ENCODE data around the gene SHTN1. TPM values are rescaled to one million over a fixed set of nuclear protein-coding genes. Genes with fewer than 3 reads are reported as not detected.

Gene SHTN1
- total and polyA plus RNA-seq, 7 donors: 4.1 to 12.5 (median 6.1) TPM

- no peak for DNase-seq
- H3K36me3 ChIP-seq: no peaks in the 10 kb centered on the region
- no peak overlapping the region for H3K4me3 ChIP-seq
- H3K27me3 ChIP-seq: no peaks in the 10 kb centered on the region
- peaks cover 0 to 18% (median 12%) of the 10 kb centered on the region in 4 donors for H3K4me1 ChIP-seq
- TF ChIP-seq EP300 (IDR thresholded peaks at IDR 0.05): no peak
- no peak for TF ChIP-seq CTCF (IDR thresholded peaks at IDR 0.05)
- TF ChIP-seq POLR2AphosphoS5 (IDR thresholded peaks at IDR 0.05): no peak
- no peak for TF ChIP-seq POLR2A (IDR thresholded peaks at IDR 0.05)
- WGBS, 2 donors: 92 to 97% methylated on average over 3 of the region's 3 CpGs
- no peak overlapping the region for H3K27ac ChIP-seq
- intact Hi-C loops (cut with DNase I): no loop called here
- no peaks in the 10 kb centered on the region for H3K9me3 ChIP-seq
These were observed 2.1 kb upstream of the SHTN1 start for GRCh38 chr10:117007080-117007479.

- no peak for DNase-seq
- intact Hi-C loops (cut with DNase I): no loop called here
- WGBS, 2 donors: 6 to 20% methylated on average over 21 of the region's 21 CpGs
- no peaks in the 10 kb centered on the region for H3K36me3 ChIP-seq
- TF ChIP-seq EP300 (IDR thresholded peaks at IDR 0.05) (no peak), POLR2AphosphoS5 (IDR thresholded peaks at IDR 0.05) (no peak)
- H3K9me3 ChIP-seq: no peaks in the 10 kb centered on the region
- H3K27me3 ChIP-seq: no peaks in the 10 kb centered on the region
- peaks cover 0 to 18% (median 12%) of the 10 kb centered on the region in 4 donors for H3K4me1 ChIP-seq
- peak overlapping the region in 1 of 4 donors; percentile 66 for H3K27ac ChIP-seq
- peak overlapping the region; percentile 57 to 80 (median 66) for H3K4me3 ChIP-seq
These were observed 604 bp upstream of the SHTN1 start for GRCh38 chr10:117005527-117006055.

- no peaks in the 10 kb centered on the region for H3K36me3 ChIP-seq
- no peak for TF ChIP-seq POLR2A (IDR thresholded peaks at IDR 0.05)
- TF ChIP-seq EP300 (IDR thresholded peaks at IDR 0.05): no peak
- TF ChIP-seq POLR2AphosphoS5 (IDR thresholded peaks at IDR 0.05): no peak
- TF ChIP-seq CTCF (IDR thresholded peaks at IDR 0.05): no peak
- peak overlapping the region; percentile 57 to 80 (median 66) for H3K4me3 ChIP-seq
- H3K27ac ChIP-seq: peak overlapping the region; percentile 61 to 66 (median 64)
- no peaks in the 10 kb centered on the region for H3K27me3 ChIP-seq
- H3K4me1 ChIP-seq: peaks cover 0 to 18% (median 12%) of the 10 kb centered on the region in 4 donors
- H3K9me3 ChIP-seq: no peaks in the 10 kb centered on the region
- intact Hi-C loops (cut with DNase I): no loop called here
- DNase-seq: peak; percentile 68
- WGBS, 2 donors: 1 to 5% methylated on average over 47 of the region's 47 CpGs
These were observed 561 bp downstream of the SHTN1 start for GRCh38 chr10:117004227-117005025.

GRCh38 chr10:117003336-117003735 lies 1.7 kb downstream of the SHTN1 start:
- Histone ChIP-seq H3K4me3 (no peak overlapping the region), H3K4me1 (peaks cover 0 to 18% (median 12%) of the 10 kb centered on the region in 4 donors), H3K27ac (no peak overlapping the region), H3K27me3 (no peaks in the 10 kb centered on the region), H3K9me3 (no peaks in the 10 kb centered on the region), H3K36me3 (no peaks in the 10 kb centered on the region)
- TF ChIP-seq CTCF (IDR thresholded peaks at IDR 0.05) (no peak), EP300 (IDR thresholded peaks at IDR 0.05) (no peak), POLR2AphosphoS5 (IDR thresholded peaks at IDR 0.05) (no peak), POLR2A (IDR thresholded peaks at IDR 0.05) (no peak)
- 93% methylated on average over 6 of the region's 6 CpGs for WGBS, 2 donors
- intact Hi-C loops (cut with DNase I): no loop called here
- DNase-seq: no peak

GRCh38 chr10:117002206-117002605 lies 2.8 kb downstream of the SHTN1 start:
- peaks cover 0 to 18% (median 12%) of the 10 kb centered on the region in 4 donors for H3K4me1 ChIP-seq
- H3K27ac ChIP-seq: no peak overlapping the region
- DNase-seq: no peak
- H3K36me3 ChIP-seq: no peaks in the 10 kb centered on the region
- TF ChIP-seq POLR2AphosphoS5 (IDR thresholded peaks at IDR 0.05): no peak
- TF ChIP-seq POLR2A (IDR thresholded peaks at IDR 0.05): no peak
- no peak for TF ChIP-seq CTCF (IDR thresholded peaks at IDR 0.05)
- no peak for TF ChIP-seq EP300 (IDR thresholded peaks at IDR 0.05)
- no peaks in the 10 kb centered on the region for H3K27me3 ChIP-seq
- intact Hi-C loops (cut with DNase I): no loop called here
- no peaks in the 10 kb centered on the region for H3K9me3 ChIP-seq
- no peak overlapping the region for H3K4me3 ChIP-seq
